H1 (cell line): Measurements from ENCODE around the gene AP5S1. TPM values are rescaled to one million over a fixed set of nuclear protein-coding genes. Genes with fewer than 3 reads are reported as not detected.

ENCODE experiments used
- CTCF ChIA-PET: fragments of 300-600 bp; sonication (Branson Sonifier 250); formaldehyde crosslinking; loops from one replicate; lab custom pipeline; 2021; ENCODE audit not compliant: partially characterized antibody; lab: Charles Lee
- POLR2A ChIA-PET: fragments of 300-600 bp; sonication (Branson Sonifier 250); formaldehyde crosslinking; loops from one replicate; lab custom pipeline; 2021; ENCODE audit warnings: inconsistent platforms; ENCODE audit not compliant: partially characterized antibody; lab: Charles Lee
- DNase-seq, 2 experiments: peaks; one replicate each; pipeline versions ENCODE4 v3.0.0 to v3.0.0-alpha.2; 2010 to 2022; ENCODE audit warnings: low spot score in 2 of 2, low read depth in 1 of 2, mixed read lengths in 1 of 2
- FAIRE-seq: peaks from 2 replicates; lab custom pipeline; 2011; peaks lifted over from hg19 to GRCh38; lab: Jason Lieb, UNC
- H2AFZ ChIP-seq: 2 replicates; pipeline ENCODE4 v1.8.1; 2012; ENCODE audit warnings: low read length, inconsistent platforms
- H2AK5ac ChIP-seq: 2 replicates; pipeline ENCODE4 v1.6.1; 2013; ENCODE audit warnings: low read depth, low read length
- H2BK120ac ChIP-seq: replicated peaks from 2 replicates; pipeline ENCODE3; 2013; ENCODE audit warnings: low read depth, low read length, inconsistent platforms
- H2BK12ac ChIP-seq: 2 replicates; pipeline ENCODE4 v1.6.1; 2013; ENCODE audit warnings: low read depth, low read length
- H2BK15ac ChIP-seq: 2 replicates; pipeline ENCODE4 v1.6.1; 2013; ENCODE audit warnings: low read length
- H2BK20ac ChIP-seq: 2 replicates; pipeline ENCODE4 v1.6.1; 2013; ENCODE audit warnings: low read length
- H2BK5ac ChIP-seq: 2 replicates; pipeline ENCODE4 v1.6.1; 2013; ENCODE audit warnings: low read depth, low read length
- H3K14ac ChIP-seq: 2 replicates; pipeline ENCODE4 v1.6.1; 2013; ENCODE audit warnings: inconsistent platforms; ENCODE audit not compliant: insufficient read length
- H3K18ac ChIP-seq: 2 replicates; pipeline ENCODE4 v1.6.1; 2013; ENCODE audit warnings: low read length; ENCODE audit errors: extremely low read depth
- H3K23ac ChIP-seq: 2 replicates; pipeline ENCODE4 v1.6.1; 2013; ENCODE audit warnings: inconsistent platforms; ENCODE audit not compliant: insufficient read length
- H3K23me2 ChIP-seq: 2 replicates; pipeline ENCODE4 v1.6.1; 2013; ENCODE audit warnings: low read depth, low read length
- H3K27ac ChIP-seq: 2 replicates; pipeline ENCODE4 v1.6.1; 2011; ENCODE audit warnings: low read depth, low read length, inconsistent platforms
- H3K27me3 ChIP-seq, 4 experiments: replicated peaks in 1 of 4; 1 replicate in 1 of 4; 2 replicates in 3 of 4; pipeline versions ENCODE4 v1.6.1 to v1.8.1; 2011 to 2013; ENCODE audit warnings: low read length in 3 of 4, mild to moderate bottlenecking in 3 of 4, inconsistent platforms in 2 of 4, mixed read lengths in 2 of 4, moderate library complexity in 1 of 4; ENCODE audit not compliant: control insufficient read depth in 3 of 4, insufficient read depth in 3 of 4; ENCODE audit errors: extremely low read depth in 1 of 4
- H3K36me3 ChIP-seq, 4 experiments: 2 replicates each; pipeline versions ENCODE4 v1.6.1 to v1.8.1; 2011 to 2013; ENCODE audit warnings: mild to moderate bottlenecking in 4 of 4, low read length in 3 of 4, moderate library complexity in 2 of 4, control low read depth in 1 of 4, inconsistent platforms in 1 of 4; ENCODE audit not compliant: insufficient read depth in 4 of 4, control insufficient read depth in 2 of 4
- H3K4ac ChIP-seq: replicated peaks from 2 replicates; pipeline ENCODE3; 2013; ENCODE audit warnings: low read length, low read depth, mixed read lengths, inconsistent platforms; ENCODE audit not compliant: insufficient read length
- H3K4me1 ChIP-seq, 4 experiments: replicated peaks in 1 of 4; 1 replicate in 1 of 4; 2 replicates in 3 of 4; pipeline versions ENCODE4 v1.6.1 to v1.8.1; 2011 to 2013; ENCODE audit warnings: low read length in 3 of 4, inconsistent platforms in 2 of 4, mixed read lengths in 1 of 4; ENCODE audit not compliant: insufficient read depth in 4 of 4, control insufficient read depth in 3 of 4
- H3K4me2 ChIP-seq, 2 experiments: 2 replicates each; pipeline versions ENCODE4 v1.6.1 to v1.8.1; 2011 to 2013; ENCODE audit warnings: low read depth in 2 of 2, low read length in 2 of 2, control low read depth in 1 of 2, inconsistent platforms in 1 of 2, mild to moderate bottlenecking in 1 of 2; ENCODE audit not compliant: insufficient read depth in 1 of 2
- H3K4me3 ChIP-seq, 4 experiments: fragments of 200-600, 300-600 bp in 1 of 4; sonication (generic), shearing (Covaris generic), sonication (Bioruptor Twin) in 1 of 4; 2 replicates each; pipeline versions ENCODE4 v1.5.1 to v1.8.1; 2011 to 2016; ENCODE audit warnings: low read length in 4 of 4, low read depth in 3 of 4, control low read depth in 2 of 4, inconsistent platforms in 2 of 4, mild to moderate bottlenecking in 2 of 4, mixed read lengths in 1 of 4, moderate library complexity in 1 of 4; ENCODE audit not compliant: insufficient read depth in 2 of 4; ENCODE audit errors: extremely low read depth in 1 of 4
- H3K56ac ChIP-seq: replicated peaks from 2 replicates; pipeline ENCODE3; 2013; ENCODE audit warnings: low read depth, mild to moderate bottlenecking, mixed read lengths, low read length, inconsistent platforms; ENCODE audit not compliant: insufficient read length
- H3K79me1 ChIP-seq: 2 replicates; pipeline ENCODE4 v1.6.1; 2013; ENCODE audit warnings: low read depth, low read length, control low read depth
- H3K79me2 ChIP-seq, 2 experiments: 2 replicates each; pipeline versions ENCODE4 v1.6.1 to v1.8.1; 2012 to 2013; ENCODE audit warnings: low read length in 2 of 2, mild to moderate bottlenecking in 2 of 2, inconsistent platforms in 1 of 2; ENCODE audit not compliant: insufficient read depth in 2 of 2, control insufficient read depth in 1 of 2
- H3K9ac ChIP-seq, 4 experiments: replicated peaks in 1 of 4; 1 replicate in 1 of 4; 2 replicates in 3 of 4; pipeline versions ENCODE4 v1.6.1 to v1.8.1; 2011 to 2013; ENCODE audit warnings: low read depth in 3 of 4, low read length in 3 of 4, control low read depth in 2 of 4, mild to moderate bottlenecking in 2 of 4, moderate library complexity in 2 of 4, inconsistent platforms in 1 of 4; ENCODE audit errors: extremely low read depth in 1 of 4
- H3K9me3 ChIP-seq, 2 experiments: 2 replicates each; pipeline versions ENCODE4 v1.6.1 to v1.8.1; 2012 to 2013; ENCODE audit warnings: mild to moderate bottlenecking in 2 of 2, moderate library complexity in 2 of 2, control low read depth in 1 of 2, inconsistent platforms in 1 of 2, low read depth in 1 of 2, low read length in 1 of 2, mixed read lengths in 1 of 2; ENCODE audit not compliant: insufficient read depth in 2 of 2
- H4K20me1 ChIP-seq, 2 experiments: replicated peaks in 1 of 2; 2 replicates each; pipeline versions ENCODE3 to v1.8.1; 2011 to 2013; ENCODE audit warnings: inconsistent platforms in 2 of 2, low read length in 2 of 2, mild to moderate bottlenecking in 1 of 2; ENCODE audit not compliant: insufficient read depth in 2 of 2, control insufficient read depth in 1 of 2
- H4K5ac ChIP-seq: 2 replicates; pipeline ENCODE4 v1.6.1; 2013; ENCODE audit warnings: low read length, low read depth, mixed read lengths, inconsistent platforms; ENCODE audit not compliant: insufficient read length
- H4K8ac ChIP-seq: 2 replicates; pipeline ENCODE4 v1.8.0; 2013; ENCODE audit warnings: mild to moderate bottlenecking, moderate library complexity, low read length, inconsistent platforms; ENCODE audit not compliant: insufficient read depth; ENCODE audit errors: extremely low read depth
- H4K91ac ChIP-seq: replicated peaks from 2 replicates; pipeline ENCODE3; 2013; ENCODE audit warnings: low read length, mixed read lengths, inconsistent platforms; ENCODE audit not compliant: insufficient read length
- PHF8 ChIP-seq: fragments of 200-600 bp; sonication (generic); conservative IDR thresholded peaks from 2 replicates; pipeline ENCODE4 v1.7.1; 2012; ENCODE audit warnings: low read depth, mild to moderate bottlenecking, inconsistent platforms, low read length, moderate library complexity
- POU5F1 ChIP-seq: IDR thresholded peaks from 2 replicates; pipeline ENCODE4 v1.6.1; 2011; ENCODE audit warnings: low read depth, mild to moderate bottlenecking, low read length, moderate library complexity
- SAP30 ChIP-seq: fragments of 300-600 bp; sonication (generic); IDR thresholded peaks from 2 replicates; pipeline ENCODE4 v1.7.1; 2012; ENCODE audit warnings: low read length, moderate library complexity, mild to moderate bottlenecking, inconsistent platforms; ENCODE audit not compliant: insufficient read depth, insufficient replicate concordance
- SIX5 ChIP-seq: IDR thresholded peaks from 2 replicates; pipeline ENCODE4 v1.6.1; 2011; ENCODE audit warnings: mild to moderate bottlenecking, low read depth, low read length
- USF2 ChIP-seq: IDR thresholded peaks from 2 replicates; pipeline ENCODE4 v1.6.1; 2011; ENCODE audit warnings: low read length, improper control_type of control experiment
- WGBS, 2 experiments: shearing (Covaris generic) in 1 of 2; methylation state at CpG; one replicate each; pipeline versions ENCODE4 v1.1.6 to v1.1.7; 2013 to 2015; ENCODE audit warnings: low lambda C conversion rate in 2 of 2, mixed read lengths in 2 of 2, inconsistent platforms in 1 of 2, low coverage in 1 of 2, missing lambda C conversion rate in 1 of 2; ENCODE audit not compliant: insufficient replicate concordance in 2 of 2, insufficient coverage in 1 of 2, insufficient read length in 1 of 2; ENCODE audit errors: extremely low coverage in 1 of 2, missing lambda C conversion rate in 1 of 2; 5-methylcytosine and 5-hydroxymethylcytosine counted together
- polyA plus RNA-seq, 7 experiments: library from polyadenylated mRNA; depleted of rRNA in 3 of 7; stranded (reverse) in 5 of 7; unstranded in 2 of 7; fragments of >200 nt in 5 of 7; fragments of 200-250 nt in 2 of 7; gene quantifications; 1 replicate in 5 of 7; 2 replicates in 1 of 7; 4 replicates in 1 of 7; pipeline versions ENCODE4 v1.2.1 to v1.2.3, GENCODE V29; 2011 to 2013; ENCODE audit warnings: missing spikeins in 2 of 7, mixed read lengths in 2 of 7
- total RNA-seq: library from RNA; stranded (reverse); fragmentation: NEBNext Ultra II Directional; extraction: Animal tissue kit (Norgen Biotek cat#: 25700); gene quantifications from 2 replicates; pipeline ENCODE4 v1.2.1, GENCODE V29; 2021

Gene AP5S1
- total and polyA plus RNA-seq, 2 of the 8 experiments (the other 6 are each of a cell fraction or from before 2014, with no cell fraction given): 3.3 to 3.7 TPM

- H3K4ac ChIP-seq: no peak overlapping the region
- peaks cover 0 to 16% (median 6%) of the 10 kb centered on the region in 4 experiments; a peak in 6 of 7 replicates for H3K4me1 ChIP-seq
- TF ChIP-seq POU5F1 (no peak), PHF8 (no peak), SIX5 (no peak), SAP30 (no peak), USF2 (no peak)
- H3K23ac ChIP-seq: no peak overlapping the region
- CTCF ChIA-PET: interaction anchor here (0.8 to 9.5 kb wide), 8 partner anchors 16 to 692 kb away, joined by 3 to 128 read pairs (median 5); partner anchors contain the start of gene AP5S1
- H3K79me1 ChIP-seq: peaks cover 11% of the 10 kb centered on the region
- H3K9me3 ChIP-seq: no peaks in the 10 kb centered on the region
- H3K36me3 ChIP-seq: peaks cover 0 to 5% (median 0%) of the 10 kb centered on the region in 4 experiments; a peak in 2 of 8 replicates
- POLR2A ChIA-PET: interaction anchor here (1.3 to 3.9 kb wide), 5 partner anchors 15 to 143 kb away, joined by 3 to 20 read pairs (median 4); partner anchors contain the start of genes ADISSP and AP5S1
- peaks cover 0 to 10% of the 10 kb centered on the region in 2 experiments; a peak in 1 of 4 replicates for H3K79me2 ChIP-seq
- no peak overlapping the region for H2AK5ac ChIP-seq
- H3K18ac ChIP-seq: no peak overlapping the region
- peak overlapping the region in 1 of 2 experiments; percentile 75; a peak in 1 of 4 replicates for H3K4me2 ChIP-seq
- DNase-seq (no peak), FAIRE-seq (no peak)
- no peak overlapping the region; the same call in 1 of the 2 replicates for H2BK5ac ChIP-seq
- H2BK12ac ChIP-seq: peak overlapping the region; percentile 60; the same call in 1 of the 2 replicates
- H3K23me2 ChIP-seq: peaks cover 6% of the 10 kb centered on the region; the same call in 1 of the 2 replicates
- no peak overlapping the region for H3K27ac ChIP-seq
- no peak overlapping the region for H4K91ac ChIP-seq
- peaks cover 7 to 11% of the 10 kb centered on the region in 2 experiments for H4K20me1 ChIP-seq
- no peak overlapping the region for H3K56ac ChIP-seq
- no peak overlapping the region for H3K14ac ChIP-seq
- peaks cover 0 to 4% (median under 1%) of the 10 kb centered on the region in 4 experiments; a peak in 4 of 7 replicates for H3K27me3 ChIP-seq
- no peak overlapping the region for H4K5ac ChIP-seq
- H2BK20ac ChIP-seq: no peak overlapping the region
- H2BK120ac ChIP-seq: no peak overlapping the region
- H3K9ac ChIP-seq: no peak overlapping the region
- H2AFZ ChIP-seq: no peak overlapping the region
- WGBS, 2 experiments: 95 to 100% methylated on average over 3 to 5 of the region's 6 CpGs
- no peak overlapping the region; the same call in 1 of the 2 replicates for H4K8ac ChIP-seq
- H2BK15ac ChIP-seq: no peak overlapping the region
- no peak overlapping the region for H3K4me3 ChIP-seq
These were observed 35.5 kb upstream of the AP5S1 start for GRCh38 chr20:3784863-3785239.
